DMS114 treated with DMSO at 0.1 percent for 48 hours (cell line): ENCODE data around the gene SLC25A33.
"Not testable (repeated sequence)": the region's sequence is repeated elsewhere in the genome, so short reads cannot be mapped to it uniquely, and the experiment has no call there.

Experiments used
- DNase-seq: peaks from one replicate; lab custom pipeline; 2025; ENCODE audit not compliant: unreplicated experiment; lab: John Stamatoyannopoulos, UW

The SLC25A33 gene

GRCh38 chr1:9538669-9539164 is 548 bp upstream of the SLC25A33 start:
- no peak for DNase-seq

- no peak for DNase-seq
These were observed 725 bp downstream of the SLC25A33 start for GRCh38 chr1:9539829-9540550.

GRCh38 chr1:9542430-9542829 is 3.2 kb downstream of the SLC25A33 start:
- DNase-seq = no peak

GRCh38 chr1:9544926-9545325 is 5.7 kb downstream of the SLC25A33 start:
- DNase-seq = no peak

- no peak for DNase-seq
These were observed 10.8 kb downstream of the SLC25A33 start for GRCh38 chr1:9549955-9550546.

- no peak for DNase-seq
These were observed 12.7 kb downstream of the SLC25A33 start for GRCh38 chr1:9551984-9552383.

GRCh38 chr1:9553736-9554144 is 14.5 kb downstream of the SLC25A33 start:
- DNase-seq = no peak

- DNase-seq = no peak
These were observed 16.7 kb downstream of the SLC25A33 start for GRCh38 chr1:9555942-9556341.

GRCh38 chr1:9557624-9558023 is 18.4 kb downstream of the SLC25A33 start:
- DNase-seq = no peak

GRCh38 chr1:9558271-9558945 is 19.1 kb downstream of the SLC25A33 start:
- no peak for DNase-seq

GRCh38 chr1:9558946-9559545 is 19.8 kb downstream of the SLC25A33 start:
- no peak for DNase-seq

- DNase-seq = no peak
These were observed 20.4 kb downstream of the SLC25A33 start for GRCh38 chr1:9559673-9560072.

- DNase-seq = not testable (repeated sequence)
These were observed 20.8 kb downstream of the SLC25A33 start for GRCh38 chr1:9560090-9560489.

- peak; percentile 24 for DNase-seq
These were observed 22.2 kb downstream of the SLC25A33 start for GRCh38 chr1:9561429-9561828.

GRCh38 chr1:9569267-9569666 is 30.0 kb downstream of the SLC25A33 start:
- DNase-seq = no peak

GRCh38 chr1:9570886-9571529 is 31.7 kb downstream of the SLC25A33 start:
- not testable (repeated sequence) for DNase-seq

- no peak for DNase-seq
These were observed 34.5 kb downstream of the SLC25A33 start for GRCh38 chr1:9573723-9574122.

GRCh38 chr1:9575486-9575885 is 36.2 kb downstream of the SLC25A33 start:
- DNase-seq = no peak

GRCh38 chr1:9576903-9577302 is 37.6 kb downstream of the SLC25A33 start:
- no peak for DNase-seq

GRCh38 chr1:9577423-9577822 is 38.2 kb downstream of the SLC25A33 start:
- DNase-seq = no peak

GRCh38 chr1:9580942-9581341 is 41.7 kb downstream of the SLC25A33 start:
- no peak for DNase-seq
